Stimulated activated CD4-positive, alpha-beta T cell treated with anti-CD3 and anti-CD28 coated beads, Interleukin-1b, Interleukin-23, amount 100 ng/mL, for 24 hours (primary cell): ENCODE data around the gene SLAIN2.
"Not testable (repeated sequence)": the region's sequence is repeated elsewhere in the genome, so short reads cannot be mapped to it uniquely, and the experiment has no call there.

Source experiments
- DNase-seq, 4 experiments: peaks; one replicate each; pipeline ENCODE4 v3.0.0-alpha.2; 2020; ENCODE audit warnings: low read depth in 4 of 4, low spot score in 1 of 4

SLAIN2 gene

DNA sequence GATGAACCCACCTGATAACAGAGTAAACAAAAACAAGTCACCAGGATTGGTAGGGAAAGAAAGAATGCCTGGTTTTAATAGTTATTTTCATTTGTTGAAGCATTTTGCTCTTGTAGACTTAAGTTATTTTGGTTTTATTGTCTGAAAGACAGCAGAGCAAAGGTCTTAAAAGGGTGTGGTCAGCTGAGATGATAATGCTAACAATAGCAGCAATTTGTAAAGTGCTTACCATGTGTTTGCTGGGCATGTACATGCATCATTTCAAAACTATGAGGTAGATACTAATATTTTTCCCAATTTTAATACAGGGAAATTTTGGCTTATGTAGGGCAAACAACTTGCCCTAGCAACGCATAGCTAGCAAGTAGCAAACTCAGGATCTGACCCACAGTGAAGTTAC is 95.0 kb downstream of the SLAIN2 start:
- no peak for DNase-seq

DNA sequence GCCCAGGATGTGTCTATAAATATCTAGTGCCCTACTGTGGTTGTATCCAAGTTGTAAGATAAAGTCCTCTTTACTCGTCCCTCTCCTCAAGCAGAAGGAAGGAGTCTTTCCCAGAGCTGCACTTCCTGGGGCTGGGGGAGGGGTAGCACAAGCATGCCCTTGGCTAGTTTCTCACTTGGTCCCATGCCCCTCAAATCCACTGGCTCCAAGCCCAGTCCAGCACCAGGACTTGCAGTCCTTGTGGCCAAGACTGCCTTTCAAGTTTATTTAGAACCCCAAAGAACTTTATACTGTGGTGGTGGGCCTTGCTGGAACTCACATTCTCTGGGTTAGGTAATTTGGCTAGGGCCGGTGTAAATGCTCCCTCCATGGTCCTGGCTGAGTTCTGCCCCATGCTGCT is 98.7 kb downstream of the SLAIN2 start:
- no peak for DNase-seq

DNA sequence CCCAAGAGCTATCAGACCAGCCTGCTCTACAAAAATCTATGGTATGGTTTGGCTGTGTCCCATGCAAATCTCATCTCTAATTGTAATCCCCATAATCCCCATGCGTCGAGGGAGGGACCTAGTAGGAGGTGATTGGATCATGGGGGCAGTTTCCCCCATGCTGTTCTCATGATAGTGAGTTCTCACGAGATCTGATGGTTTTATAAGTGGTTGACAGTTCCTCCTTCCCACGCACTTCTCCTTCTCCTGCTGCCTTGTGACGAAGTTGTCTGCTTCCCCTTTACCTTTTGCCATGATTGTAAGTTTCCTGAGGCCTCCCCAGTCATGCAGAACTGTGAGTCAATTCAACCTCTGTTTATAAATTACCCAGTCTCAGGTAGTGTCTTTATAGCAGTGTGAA is 99.6 kb downstream of the SLAIN2 start:
- not testable (repeated sequence) for DNase-seq

DNA sequence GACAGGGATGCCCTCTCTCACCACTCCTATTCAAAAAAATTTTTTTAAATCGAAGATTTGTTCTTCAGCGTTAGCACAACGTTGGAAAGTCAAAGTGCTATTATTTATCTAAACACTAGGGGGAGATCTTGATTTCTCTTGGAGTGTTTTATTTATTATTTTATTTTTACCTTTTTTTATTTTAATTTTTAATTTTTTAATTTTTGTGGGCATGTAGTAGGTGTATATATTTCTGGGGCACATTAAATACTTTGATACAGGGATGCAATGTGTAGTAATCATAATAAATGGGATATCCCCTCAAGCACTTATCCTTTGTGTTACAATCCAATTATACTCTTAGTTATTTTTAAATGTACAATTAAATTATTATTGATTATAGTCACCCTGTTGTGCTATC is 104.4 kb downstream of the SLAIN2 start:
- DNase-seq = no peak

DNA sequence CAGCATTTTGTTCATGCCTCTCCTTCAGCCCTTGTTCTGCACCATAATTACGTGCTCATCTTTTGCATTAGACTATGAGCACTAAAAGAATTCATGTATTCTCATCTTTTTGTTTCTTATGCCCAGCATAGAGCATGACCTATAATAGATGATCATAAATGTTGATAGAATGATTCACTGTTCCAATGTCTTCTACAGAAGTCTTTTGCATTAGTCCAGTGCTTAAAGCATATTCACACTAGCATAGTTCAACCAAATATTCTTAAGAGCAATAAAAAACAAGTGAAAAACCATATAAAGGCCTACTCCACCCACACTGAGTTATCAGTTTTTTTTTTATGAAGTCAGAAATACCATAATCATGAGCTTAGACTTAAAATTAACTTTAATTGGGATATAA is 105.3 kb downstream of the SLAIN2 start:
- DNase-seq = no peak

DNA sequence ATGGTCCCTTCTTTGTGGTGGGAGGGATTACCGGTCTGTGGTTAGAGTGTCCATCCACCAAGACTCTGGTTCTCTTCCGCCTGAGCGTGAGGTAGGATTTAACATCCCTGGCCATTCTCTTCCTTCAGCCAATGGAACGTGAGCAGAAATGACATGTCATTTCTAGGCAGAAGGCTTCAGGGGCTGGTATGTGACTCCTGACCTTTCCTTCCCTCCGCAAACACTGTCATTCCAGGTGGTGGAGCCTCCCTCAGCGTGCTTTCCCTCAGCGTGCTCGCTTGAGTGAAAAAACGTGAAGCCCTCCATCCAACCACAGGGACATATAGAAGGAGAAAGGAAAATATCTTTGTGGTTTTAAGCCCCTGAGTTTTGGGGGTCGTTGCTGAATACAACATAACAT is 107.8 kb downstream of the SLAIN2 start:
- DNase-seq = no peak

DNA sequence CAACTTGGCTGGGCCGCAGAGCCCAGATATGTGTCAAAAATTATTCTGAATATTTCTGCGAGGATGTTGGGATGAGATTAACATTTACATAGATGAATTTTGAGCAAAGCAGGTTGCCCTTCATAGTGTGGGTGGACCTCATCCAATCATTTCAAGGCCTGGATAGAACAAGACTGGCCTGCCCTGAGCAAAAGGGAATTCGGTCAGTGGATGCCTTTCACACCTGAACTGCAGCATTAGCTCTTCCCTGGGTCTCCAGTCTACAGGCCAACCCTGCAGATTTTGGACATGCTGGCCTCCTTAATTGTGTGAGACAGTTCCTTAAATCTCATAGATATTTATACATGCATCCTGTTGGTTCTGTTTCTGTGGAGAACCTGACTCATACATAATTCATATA is 109.4 kb downstream of the SLAIN2 start:
- no peak for DNase-seq

DNA sequence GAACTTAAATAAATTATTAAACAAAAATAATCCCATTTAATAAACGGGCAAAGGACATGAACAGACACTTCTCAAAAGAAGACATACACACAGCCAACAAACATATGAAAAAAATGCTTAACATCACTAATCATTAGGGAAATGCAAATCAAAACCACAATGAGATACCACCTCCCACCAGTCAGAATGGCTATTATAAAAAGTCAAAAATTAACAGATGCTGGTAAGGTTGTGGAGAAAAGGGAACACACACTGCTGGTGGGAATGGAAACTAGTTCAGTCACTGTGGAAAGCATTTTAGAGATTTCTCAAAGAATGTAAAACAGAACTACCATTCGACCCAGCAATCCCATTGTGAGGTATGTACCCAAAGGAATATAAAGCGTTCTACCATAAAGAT is 110.3 kb downstream of the SLAIN2 start:
- DNase-seq = not testable (repeated sequence)

DNA sequence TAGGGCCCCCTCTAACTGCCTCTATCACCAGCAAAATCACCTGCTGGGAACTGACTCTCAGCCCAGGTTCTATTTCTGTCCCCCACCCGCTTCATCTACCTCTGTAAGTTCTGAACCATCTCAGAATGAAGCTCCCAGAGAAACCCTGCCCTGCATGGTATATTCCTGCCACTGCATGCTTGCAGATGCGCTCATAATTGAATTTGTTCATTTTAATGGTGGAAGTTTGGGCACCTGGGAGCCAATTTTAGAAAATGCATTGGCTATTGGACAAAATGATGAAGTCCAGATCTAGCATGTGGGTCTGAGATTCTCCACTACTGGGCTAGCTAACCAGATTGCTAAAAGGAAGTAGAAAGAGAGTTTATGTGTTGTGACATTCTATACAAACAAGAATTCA is 113.3 kb downstream of the SLAIN2 start:
- DNase-seq = no peak

DNA sequence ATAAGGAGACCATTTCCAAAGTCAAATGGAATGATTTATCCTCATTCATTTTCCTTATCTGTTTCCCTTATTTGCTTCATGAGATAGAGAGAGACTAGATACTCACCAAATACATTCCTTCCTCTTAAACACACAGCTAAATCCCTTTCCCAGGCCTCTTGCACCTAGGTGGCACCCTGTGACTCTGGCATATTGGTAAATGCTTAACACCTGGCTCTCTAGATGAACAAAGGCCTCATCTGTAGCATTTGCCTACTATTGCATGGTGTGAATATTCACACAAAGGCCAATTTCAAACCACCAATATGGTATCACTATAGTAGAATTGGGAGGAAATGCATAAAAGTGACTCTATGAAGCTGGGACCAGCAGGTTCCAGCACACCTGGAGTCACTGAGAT is 119.7 kb downstream of the SLAIN2 start:
- DNase-seq = no peak

DNA sequence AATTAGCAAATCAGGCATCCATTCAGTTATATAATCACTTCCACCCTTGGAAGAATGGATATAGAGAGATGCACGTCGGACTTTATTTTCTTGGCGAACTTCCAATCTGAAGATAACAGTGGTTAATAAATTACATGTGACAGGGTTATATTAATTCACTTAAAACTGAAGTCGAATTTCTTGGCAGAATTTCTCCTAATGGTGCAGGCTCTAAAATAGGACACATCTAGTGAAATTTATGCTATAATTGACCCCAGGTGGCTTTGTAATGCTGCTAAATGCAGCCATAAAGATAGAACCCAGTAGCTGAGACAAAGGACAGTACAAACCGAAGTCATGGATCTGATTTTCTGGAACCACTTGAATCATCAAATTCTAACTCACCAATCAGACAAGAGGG is 121.0 kb downstream of the SLAIN2 start:
- DNase-seq = no peak

DNA sequence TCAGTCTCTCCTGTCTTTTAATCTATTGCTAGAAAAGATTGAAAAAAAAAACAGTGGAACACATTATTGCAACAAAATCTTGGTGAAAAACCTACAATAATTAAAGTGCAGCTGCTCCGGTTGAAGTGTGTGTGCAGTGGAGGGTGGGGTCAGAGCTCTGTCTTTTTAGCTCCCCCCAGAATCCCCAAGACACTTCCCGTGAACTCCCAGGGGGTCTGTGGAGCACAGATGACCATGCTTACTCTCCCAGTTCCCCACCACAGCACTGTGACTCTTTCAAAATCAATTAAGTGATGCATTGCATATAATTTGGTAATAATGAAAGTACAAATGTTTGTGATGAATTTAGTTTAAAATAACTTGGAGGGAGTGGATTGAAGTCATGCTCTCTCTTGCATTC is 126.1 kb downstream of the SLAIN2 start:
- DNase-seq = no peak

DNA sequence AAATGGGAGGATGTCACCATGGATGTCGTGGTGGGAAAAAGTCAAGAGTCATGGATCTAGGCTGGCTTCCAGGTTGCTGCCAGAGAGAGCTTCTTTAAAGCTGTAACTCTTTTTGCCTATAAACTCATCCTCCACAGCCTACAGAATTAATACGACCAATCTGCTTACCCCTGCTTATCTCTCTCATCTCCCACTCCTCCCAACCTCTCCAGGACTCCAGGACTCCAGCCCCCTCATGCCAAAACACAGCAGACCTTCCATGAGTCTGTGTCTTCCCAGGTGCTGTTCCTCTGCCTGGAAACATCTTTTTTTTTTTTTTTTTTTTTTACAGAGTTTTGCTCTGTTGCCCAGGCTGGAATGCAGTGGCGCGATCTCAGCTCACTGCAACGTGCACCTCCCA is 126.6 kb downstream of the SLAIN2 start:
- no peak for DNase-seq

DNA sequence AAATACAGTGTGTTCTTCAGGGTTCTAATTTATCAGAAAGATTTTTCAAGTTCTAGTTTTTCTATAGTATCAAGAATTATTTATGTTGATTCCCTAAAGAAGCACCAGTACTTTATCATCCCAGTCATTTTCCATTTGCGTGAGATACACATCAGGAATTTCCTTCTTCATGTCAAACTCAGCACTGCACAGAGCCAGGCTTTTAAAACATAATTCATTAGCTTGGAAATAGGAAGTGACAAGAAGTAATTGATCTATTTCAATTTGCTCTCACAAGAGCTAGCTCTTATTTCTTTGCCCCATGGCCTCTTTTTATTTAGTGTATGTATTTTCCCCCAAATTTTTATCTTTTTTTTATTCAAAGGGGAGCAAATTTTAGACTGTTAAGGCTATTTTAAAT is 128.8 kb downstream of the SLAIN2 start:
- no peak for DNase-seq

DNA sequence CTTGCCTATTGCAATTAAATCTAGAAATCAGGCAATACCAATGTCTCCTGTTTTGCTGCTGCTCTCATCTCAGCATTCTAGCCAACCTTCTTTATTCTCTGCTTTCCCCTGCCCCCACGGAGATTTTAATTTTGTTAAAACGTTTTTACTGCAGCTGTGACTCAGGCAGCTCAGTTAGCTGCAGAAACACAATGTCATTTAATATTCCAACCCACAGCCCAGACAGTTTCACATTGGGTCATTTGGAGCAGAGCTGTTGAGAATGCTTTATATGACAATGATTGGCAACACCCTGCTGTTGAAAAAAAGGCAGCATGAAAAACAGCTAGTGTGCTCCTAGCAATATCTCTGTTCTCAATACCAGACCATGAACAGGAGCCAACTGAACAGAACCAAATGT is 129.2 kb downstream of the SLAIN2 start:
- DNase-seq = no peak

DNA sequence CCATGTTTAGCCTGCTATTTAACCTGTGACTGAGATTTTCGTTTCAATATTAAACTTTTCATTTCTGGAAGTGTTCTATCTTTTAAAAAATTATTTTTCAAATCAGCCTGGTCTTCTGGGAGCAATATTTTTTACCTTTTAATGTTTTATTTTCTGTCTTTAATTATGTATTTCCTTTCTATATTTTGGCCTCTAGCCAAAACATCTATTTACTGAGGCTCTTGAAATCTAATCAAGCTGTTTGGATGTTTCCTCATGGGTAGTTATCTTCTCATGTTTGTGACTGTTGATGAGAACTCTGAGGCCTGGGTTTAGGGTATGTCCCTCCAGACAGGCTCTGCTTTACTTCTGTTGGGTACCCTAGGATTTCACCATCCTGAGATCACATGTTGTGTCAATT is 131.5 kb downstream of the SLAIN2 start:
- no peak for DNase-seq

DNA sequence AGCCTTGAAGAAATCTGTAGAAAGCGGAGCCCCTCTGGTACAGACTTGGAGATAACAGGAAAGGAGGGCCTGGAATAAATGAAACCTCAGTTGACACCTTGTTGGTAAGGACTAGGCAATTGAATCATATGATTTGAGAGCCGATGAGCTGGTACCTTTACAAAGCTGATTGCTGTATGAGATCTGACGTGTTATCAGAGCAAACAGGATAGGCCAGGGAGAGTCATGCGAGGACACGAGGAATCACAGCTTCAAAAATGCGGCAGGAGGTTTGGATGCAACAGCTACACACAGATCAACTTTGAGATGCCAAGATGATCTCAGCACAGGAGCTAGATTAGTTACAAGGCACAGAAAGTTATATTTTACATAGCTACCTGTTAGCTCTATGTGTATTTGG is 134.4 kb downstream of the SLAIN2 start:
- no peak for DNase-seq
